Measurements from ENCODE around the gene IL15RA.

- TF ChIP-seq CHD2 (IDR thresholded peaks at IDR 0.05; ENCODE audit: borderline replicate concordance, low read depth, low read length) (no peak), CTCF (IDR thresholded peaks at IDR 0.05 in 2 of 3, conservative IDR thresholded peaks at IDR 0.05 in 1 of 3; ENCODE audit: control insufficient read depth in 2 of 3, extremely low read depth in 1 of 3, insufficient read depth in 1 of 3, low read depth in 3 of 3, low read length in 3 of 3) (peak; percentile 68 to 82 (median 77)), ZBTB11 (CRISPR knock-in tag; IDR thresholded peaks at IDR 0.05) (no peak), JUND (IDR thresholded peaks at IDR 0.05; ENCODE audit: low read depth, low read length) (no peak), YY1 (IDR thresholded peaks at IDR 0.05; ENCODE audit: low read depth, low read length) (peak; percentile 62; the same call in 1 of the 2 replicates), CEBPZ (IDR thresholded peaks at IDR 0.05; ENCODE audit: low read depth, low read length) (no peak), TAF1 (IDR thresholded peaks at IDR 0.05; ENCODE audit: borderline replicate concordance, low read depth, low read length) (no peak), REST (IDR thresholded peaks at IDR 0.05; ENCODE audit: low read depth, low read length) (no peak), ATF2 (IDR thresholded peaks at IDR 0.05; ENCODE audit: low read length) (no peak), DPF2 (IDR thresholded peaks at IDR 0.05) (no peak), CHD4 (IDR thresholded peaks at IDR 0.05) (no peak)
These were observed 37.0 kb upstream of the IL15RA start for GRCh38 chr10:6014241-6014761.

All from GM12878 (cell line).